GM18951 (cell line): ENCODE results near the gene LHX3.

Experiments used
- POLR2A ChIP-seq: IDR thresholded peaks from 4 replicates; pipeline ENCODE4 v1.6.1; 2011; ENCODE audit warnings: mild to moderate bottlenecking; ENCODE audit not compliant: insufficient read length, insufficient read depth; ENCODE audit errors: extremely low read depth
- in situ Hi-C: fragments of 300-500 bp; cut with MboI; formaldehyde crosslinking; loops from one replicate; pipeline ENCODE4 v1.12.0; 2022; ENCODE audit warnings: low sequenced_read_pairs, mixed read lengths, inconsistent platforms; ENCODE audit not compliant: unreplicated experiment

Gene LHX3

GRCh38 chr9:136213733-136214132 is 8.8 kb upstream of the LHX3 start:
- in situ Hi-C loops = no loop called here

DNA sequence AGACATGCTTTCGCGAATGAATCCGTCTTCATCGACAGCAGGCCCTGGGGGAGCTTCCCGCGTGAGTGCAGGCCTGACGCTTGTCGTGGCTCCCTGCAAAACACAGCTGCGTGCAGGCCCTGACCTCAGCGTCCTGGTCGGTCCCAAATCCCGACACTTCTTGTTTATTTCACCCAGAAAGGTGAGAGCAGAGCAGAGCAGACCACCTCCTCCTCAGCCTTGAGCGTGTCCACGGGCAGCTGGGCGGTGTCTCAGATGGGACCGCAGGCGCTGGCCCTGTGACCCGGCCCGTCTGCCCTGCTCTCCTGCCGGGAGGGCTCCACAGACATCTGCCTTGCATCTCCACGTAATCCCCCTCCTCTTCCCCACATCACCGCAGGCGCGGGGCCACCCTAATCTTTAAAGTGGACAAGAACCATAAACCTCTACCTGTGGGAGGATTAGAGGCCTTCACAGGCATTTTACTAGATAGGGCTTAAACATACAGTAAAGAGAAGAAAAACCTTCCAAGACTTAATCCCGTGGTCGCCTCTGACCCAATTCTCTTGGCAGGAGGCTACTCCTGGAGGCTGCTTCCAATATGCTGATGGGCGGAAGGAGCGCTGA is 7.5 kb upstream of the LHX3 start:
- in situ Hi-C loops = no loop called here
- no peak for TF ChIP-seq POLR2A

More at GRCh38 chr9:136213733-136214132, 8.8 kb upstream of the LHX3 start:
- TF ChIP-seq POLR2A = no peak

DNA sequence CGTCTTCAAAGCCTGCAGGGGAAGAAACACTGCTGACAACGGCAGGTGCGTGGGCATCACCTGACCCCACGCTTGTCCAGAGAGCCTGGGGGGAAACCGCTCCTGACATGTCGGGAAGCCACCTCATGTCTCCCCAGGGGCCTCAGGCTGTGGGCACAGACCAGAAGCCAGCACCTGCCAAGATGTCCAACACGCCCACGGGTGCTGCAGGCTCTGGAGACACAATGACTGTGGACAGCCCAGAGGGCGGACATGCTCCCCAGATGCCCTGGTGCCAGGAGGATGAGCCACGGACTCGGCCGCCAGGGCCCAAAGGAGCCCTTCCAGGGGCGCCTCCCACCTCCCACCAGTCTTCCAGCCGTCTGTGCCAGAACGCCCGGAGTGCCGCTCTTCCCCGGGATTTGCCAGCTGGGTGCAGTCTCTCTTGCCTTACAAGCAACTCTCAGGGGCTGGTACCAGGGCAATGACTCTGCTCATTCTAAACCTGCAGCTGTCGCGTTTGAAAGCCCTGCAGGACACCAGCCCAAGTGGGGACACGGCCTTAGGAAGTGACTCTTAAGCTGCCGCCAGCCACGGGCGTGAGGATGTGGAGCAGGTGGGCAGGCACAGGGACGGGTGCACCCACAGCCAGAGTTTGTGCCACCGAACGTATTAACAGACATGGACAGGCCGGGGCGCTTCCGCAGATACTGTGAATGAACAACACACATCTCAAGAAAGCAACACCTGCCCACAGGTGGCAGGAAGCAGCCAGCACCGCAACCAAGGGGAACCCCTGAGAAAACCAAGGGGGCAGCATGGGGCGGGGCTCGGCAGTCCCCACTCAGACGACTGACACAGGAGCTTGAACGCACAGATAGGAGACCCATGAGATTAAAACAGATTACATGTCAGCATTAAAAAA is 6.8 kb upstream of the LHX3 start:
- in situ Hi-C loops = no loop called here
- no peak for TF ChIP-seq POLR2A

GRCh38 chr9:136211006-136211405 is 6.1 kb upstream of the LHX3 start:
- TF ChIP-seq POLR2A = no peak
- in situ Hi-C loops = no loop called here

DNA sequence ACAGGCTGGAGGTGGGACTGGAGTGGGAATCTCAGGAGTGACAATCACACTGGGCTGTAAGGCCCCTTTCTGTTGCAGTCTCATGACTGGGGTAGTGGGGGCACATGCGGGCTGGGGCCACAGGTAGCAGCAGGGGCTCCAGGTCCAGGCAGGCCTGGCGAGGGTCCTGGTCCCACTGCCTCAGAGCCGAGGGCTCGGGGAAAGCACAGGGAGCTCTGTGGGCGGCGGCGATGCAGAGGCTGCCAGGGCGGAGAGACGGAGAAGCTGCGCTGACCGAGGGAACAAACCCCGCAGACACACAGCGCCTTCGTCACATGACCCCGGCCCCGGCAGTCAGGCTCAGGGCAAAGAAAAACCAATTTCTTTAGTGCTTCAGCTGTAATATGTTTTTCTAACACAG is 5.3 kb upstream of the LHX3 start:
- TF ChIP-seq POLR2A = no peak
- in situ Hi-C loops = no loop called here

DNA sequence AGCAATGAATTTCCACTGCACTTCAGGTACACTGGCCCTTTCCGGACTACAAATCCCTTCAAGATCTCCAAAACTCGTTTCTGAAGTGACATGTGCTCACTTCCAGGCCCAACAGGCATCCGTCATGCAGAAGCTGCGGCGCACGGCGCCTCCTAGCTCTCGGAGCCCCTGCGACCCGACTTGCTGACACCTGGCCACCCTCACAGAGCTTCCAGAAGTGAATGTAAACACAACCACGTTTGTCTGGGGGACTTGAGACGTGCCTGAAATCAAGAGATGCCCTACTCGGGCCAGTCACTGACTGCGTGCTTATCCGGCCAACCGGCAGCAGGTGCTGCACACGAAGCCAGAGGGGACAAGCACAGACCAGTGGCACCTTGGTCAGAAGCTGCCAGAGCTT is 4.9 kb upstream of the LHX3 start:
- in situ Hi-C loops = no loop called here
- no peak for TF ChIP-seq POLR2A

- no peak for TF ChIP-seq POLR2A
- in situ Hi-C loops = no loop called here
These were observed 4.3 kb upstream of the LHX3 start for GRCh38 chr9:136209232-136209631.

DNA sequence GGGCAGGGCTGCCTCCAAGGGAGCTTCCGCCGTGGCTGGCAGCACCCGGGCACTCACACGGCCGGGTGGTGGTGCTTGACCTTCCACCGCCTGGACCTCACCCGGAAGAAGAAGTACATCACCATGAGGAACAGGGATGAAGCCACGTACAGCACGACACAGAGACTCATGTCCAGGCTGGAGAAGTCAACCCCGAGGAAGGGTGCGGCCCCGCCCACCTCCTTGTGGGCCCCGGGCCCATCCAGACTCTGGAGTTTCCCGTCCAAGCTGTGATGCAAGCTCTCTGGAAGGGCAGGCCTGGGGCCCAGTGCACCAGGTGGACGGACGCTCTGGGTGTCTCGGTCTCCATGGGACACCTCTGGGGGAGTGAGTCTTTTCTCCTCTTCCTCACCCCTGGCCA is 3.7 kb upstream of the LHX3 start:
- in situ Hi-C loops = no loop called here
- no peak for TF ChIP-seq POLR2A

DNA sequence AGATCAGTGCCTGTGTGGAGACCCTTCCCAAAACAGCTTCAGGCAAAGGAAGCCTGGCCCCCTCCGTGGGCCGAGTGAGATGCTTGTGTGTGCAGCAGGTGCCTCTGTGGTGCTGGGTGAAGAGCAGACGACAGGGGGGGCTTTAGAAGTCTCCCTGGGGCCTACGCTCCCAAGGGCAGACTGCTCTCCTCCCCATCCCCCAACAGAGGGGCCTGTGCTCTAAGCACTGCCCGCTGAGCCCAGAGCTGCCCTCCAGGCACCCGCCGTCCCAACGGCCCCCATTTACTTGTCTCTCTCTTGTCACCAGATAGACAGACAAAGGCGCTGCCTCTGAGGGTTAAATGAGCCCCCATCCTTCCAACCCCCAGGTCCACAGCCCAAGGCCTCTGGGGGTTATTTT is 2.7 kb upstream of the LHX3 start:
- in situ Hi-C loops = no loop called here
- TF ChIP-seq POLR2A = no peak

DNA sequence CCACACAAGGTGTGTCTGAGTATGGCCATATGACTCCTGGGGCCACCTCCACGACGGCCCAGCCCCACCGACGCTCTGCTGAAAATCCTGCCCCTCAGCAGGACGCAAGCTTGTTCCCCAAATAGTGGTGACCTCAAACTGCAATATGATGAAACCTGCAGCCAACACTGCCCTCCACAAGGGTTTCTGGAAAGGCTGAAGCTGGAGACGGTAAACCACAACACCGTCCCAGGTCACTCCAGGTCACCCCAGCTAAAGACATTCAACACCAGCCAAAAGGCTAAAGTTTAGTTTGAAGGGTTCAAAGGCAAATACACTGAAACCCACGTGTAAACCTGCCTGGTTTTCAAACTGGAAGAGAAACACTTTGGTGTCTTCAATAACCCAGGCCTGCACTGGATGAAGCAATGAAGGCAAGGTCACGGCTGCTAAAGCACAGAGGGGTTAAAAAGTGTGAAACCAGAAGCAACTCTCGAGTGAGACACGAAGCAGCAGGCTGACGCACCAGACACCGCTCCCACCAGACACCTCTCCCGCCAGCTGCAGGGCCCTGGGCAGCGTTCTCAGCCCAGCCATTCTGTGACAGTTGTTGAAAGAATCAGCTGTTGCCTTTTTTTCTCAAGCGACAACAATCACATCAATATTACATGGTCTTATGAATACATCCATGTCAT is 1.8 kb upstream of the LHX3 start:
- in situ Hi-C loops = no loop called here

DNA sequence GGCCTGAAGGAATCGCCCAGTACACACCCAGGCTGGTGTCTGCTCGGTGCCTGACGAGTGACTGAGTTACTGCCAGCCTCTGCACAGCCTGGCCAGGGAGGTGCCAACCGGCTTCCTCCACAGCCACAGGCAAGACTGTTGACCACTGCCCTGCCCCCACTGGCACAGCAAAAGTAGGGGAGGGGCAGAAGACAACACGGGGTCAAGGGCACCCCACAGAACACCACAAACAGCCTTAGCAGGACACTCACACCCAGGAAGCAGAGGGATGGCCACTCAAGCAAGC is 722 bp upstream of the LHX3 start:
- TF ChIP-seq POLR2A = peak; percentile 13
- in situ Hi-C loops = no loop called here

More for the DNA sequence above, 1.8 kb upstream of the LHX3 start:
- no peak for TF ChIP-seq POLR2A

DNA sequence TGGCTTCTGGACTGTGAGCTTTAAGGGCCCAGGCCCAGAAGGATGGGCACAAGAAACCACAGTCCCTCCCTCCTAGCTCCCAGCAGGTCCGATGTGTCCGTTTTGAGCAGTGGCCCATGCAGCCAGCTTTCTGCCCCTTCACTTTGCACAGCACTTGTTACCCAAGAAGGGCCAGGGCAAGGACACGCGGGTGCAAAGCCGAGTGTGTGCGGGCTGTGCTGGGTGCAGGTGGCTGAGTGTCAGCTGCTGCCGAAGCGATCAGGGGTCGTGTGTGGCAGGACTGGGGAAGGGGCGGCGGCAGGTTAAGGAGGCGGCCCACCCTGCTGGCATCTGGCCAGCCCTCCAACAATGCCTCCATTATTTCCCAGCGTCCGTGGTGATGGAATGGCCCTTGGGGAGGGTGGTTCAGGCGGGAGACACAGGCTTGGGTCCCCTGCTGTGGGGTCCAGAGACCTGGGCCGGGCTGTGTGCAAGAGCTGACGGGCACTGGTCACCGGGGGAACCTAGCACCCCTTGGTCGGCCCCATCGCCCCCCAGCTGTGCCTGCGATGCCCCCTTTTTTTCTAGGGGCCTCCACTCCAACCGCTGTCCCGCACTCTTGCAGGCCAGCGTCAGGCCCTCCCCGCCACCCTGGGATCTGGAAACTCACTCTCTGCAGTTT is 653 bp downstream of the LHX3 start:
- in situ Hi-C loops = no loop called here

GRCh38 chr9:136203408-136204144 is 1.4 kb downstream of the LHX3 start:
- in situ Hi-C loops = no loop called here
- no peak for TF ChIP-seq POLR2A

More for the DNA sequence above, 653 bp downstream of the LHX3 start:
- no peak for TF ChIP-seq POLR2A
